ENCODE results near the gene CTNNBIP1.

- no peak for TF ChIP-seq YY1 (IDR thresholded peaks at IDR 0.05)
- TF ChIP-seq RAD21 (IDR thresholded peaks at IDR 0.05): no peak
- no peak for TF ChIP-seq HNF4G (IDR thresholded peaks at IDR 0.05)
- TF ChIP-seq EGR1 (IDR thresholded peaks at IDR 0.05; ENCODE audit: low read depth in 2 of 2): no peak
- no peak for TF ChIP-seq CTCF (IDR thresholded peaks at IDR 0.05; ENCODE audit: low read depth, low read length, missing input control)
- no peak for TF ChIP-seq FOXA2 (IDR thresholded peaks at IDR 0.05)
- no peak for TF ChIP-seq MAX (IDR thresholded peaks at IDR 0.05)
Measured at GRCh38 chr1:9908871-9909233, 1.2 kb downstream of the CTNNBIP1 start.

All from liver (tissue), 3 donors.